ENCODE measurements around the gene RRAS2. TPM values are rescaled to one million over a fixed set of nuclear protein-coding genes. Genes with fewer than 3 reads are reported as not detected.

Gene RRAS2
- total and polyA plus RNA-seq, 8 donors: 9.0 to 21.8 (median 14.8) TPM

GRCh38 chr11:14270690-14271542 lies 88.1 kb downstream of the RRAS2 start:
- ATAC-seq (peak in 1 of 4 donors; percentile 34), FAIRE-seq (no peak)
- WGBS, 2 donors: 63 to 65% methylated on average over 6 of the region's 6 CpGs

DNA sequence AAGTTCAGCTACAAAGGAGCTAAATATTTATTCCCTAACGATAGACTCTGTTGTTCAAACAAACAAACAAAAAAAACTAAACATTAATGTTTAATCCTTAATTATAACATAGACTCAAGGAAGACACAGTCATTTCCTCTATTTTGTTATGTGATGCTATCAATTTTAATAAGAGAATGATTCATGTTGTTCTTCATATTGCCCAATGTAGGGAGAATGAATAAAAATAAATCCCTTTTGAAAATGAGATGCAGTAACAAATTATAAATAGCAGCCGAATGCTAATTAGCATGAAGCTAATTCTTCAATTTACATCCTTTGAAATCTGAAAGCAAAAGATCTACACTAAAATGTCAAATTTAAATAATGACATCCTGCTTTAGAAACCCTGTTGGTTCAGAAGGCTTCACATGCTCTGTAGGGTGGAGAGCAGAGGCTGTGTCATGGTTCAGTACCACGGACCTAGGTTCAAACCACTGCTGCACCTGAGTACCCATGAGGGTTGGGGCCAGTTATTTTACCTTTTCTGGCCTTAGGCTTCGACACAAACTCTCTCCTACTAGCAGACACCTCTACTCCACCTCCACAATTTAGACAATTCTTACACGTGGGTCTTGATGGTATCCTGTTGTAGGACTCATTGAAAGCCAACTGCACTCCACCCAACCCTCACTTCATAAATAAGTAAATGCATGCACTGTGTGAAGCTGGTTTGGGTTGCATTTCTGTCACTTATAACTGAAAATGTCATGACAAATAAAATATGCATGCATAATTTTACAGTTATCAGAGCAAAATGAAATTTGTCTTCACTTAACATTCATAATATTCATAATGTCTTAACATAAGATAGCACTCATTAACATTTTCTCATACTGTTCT lies 89.0 kb downstream of the RRAS2 start:
- Histone ChIP-seq H3K4me3 (no peak overlapping the region), H3K36me3 (no peaks in the 10 kb centered on the region), H3K9me3 (no peaks in the 10 kb centered on the region), H3K27ac (no peak overlapping the region), H3K4me1 (no peaks in the 10 kb centered on the region), H3K27me3 (no peaks in the 10 kb centered on the region)
- DNase-seq (no peak), FAIRE-seq (no peak), ATAC-seq (no peak)
- TF ChIP-seq, protein P1, sequence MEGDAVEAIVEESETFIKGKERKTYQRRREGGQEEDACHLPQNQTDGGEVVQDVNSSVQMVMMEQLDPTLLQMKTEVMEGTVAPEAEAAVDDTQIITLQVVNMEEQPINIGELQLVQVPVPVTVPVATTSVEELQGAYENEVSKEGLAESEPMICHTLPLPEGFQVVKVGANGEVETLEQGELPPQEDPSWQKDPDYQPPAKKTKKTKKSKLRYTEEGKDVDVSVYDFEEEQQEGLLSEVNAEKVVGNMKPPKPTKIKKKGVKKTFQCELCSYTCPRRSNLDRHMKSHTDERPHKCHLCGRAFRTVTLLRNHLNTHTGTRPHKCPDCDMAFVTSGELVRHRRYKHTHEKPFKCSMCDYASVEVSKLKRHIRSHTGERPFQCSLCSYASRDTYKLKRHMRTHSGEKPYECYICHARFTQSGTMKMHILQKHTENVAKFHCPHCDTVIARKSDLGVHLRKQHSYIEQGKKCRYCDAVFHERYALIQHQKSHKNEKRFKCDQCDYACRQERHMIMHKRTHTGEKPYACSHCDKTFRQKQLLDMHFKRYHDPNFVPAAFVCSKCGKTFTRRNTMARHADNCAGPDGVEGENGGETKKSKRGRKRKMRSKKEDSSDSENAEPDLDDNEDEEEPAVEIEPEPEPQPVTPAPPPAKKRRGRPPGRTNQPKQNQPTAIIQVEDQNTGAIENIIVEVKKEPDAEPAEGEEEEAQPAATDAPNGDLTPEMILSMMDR (IDR thresholded peaks at IDR 0.05): no peak
- WGBS, 2 donors: 83 to 87% methylated on average over 5 of the region's 5 CpGs
- intact Hi-C loops (cut with DNase I): no loop called here

More at GRCh38 chr11:14270690-14271542, 88.1 kb downstream of the RRAS2 start:
- Histone ChIP-seq H3K4me3 (no peak overlapping the region), H3K9me3 (no peaks in the 10 kb centered on the region), H3K27me3 (no peaks in the 10 kb centered on the region), H3K36me3 (no peaks in the 10 kb centered on the region), H3K27ac (no peak overlapping the region), H3K4me1 (no peaks in the 10 kb centered on the region)
- intact Hi-C loops (cut with DNase I): no loop called here
- DNase-seq: no peak
- TF ChIP-seq, protein P1 (IDR thresholded peaks at IDR 0.05): no peak

DNA sequence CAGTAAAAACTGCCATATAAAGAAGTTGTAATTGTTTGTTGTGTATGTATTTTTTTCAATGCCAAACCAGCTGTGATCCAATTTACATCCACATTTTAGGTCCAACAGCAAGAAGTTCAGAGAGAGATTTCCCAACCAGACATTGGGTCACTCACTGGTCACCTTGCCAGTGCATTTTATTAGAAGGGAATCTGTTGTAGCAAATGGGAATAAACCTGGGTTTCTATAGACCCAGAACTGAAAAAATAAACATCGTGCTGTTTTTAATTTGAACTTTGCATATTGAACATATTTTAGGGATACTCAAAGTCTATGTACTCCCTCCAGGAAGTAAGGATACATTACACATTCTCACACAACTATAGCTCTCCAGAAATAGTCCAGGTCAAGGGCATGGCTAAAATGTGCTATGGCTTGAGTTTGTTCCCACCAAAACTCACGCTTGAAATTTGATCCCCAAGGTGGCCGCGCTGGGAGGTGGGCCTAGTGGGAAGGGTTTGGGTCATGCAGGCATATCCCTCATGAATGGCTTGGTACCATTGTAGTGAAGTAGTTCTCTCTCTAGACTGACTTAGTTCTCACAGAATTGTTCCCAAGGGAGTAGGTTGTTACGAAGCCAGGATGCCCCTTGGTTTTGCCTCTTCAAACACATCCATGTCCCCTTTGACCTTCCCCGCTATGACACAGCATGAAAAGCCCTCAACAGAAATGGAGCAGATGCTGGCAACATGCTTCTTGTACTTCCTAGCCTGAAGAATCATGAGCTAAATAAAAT lies 90.9 kb downstream of the RRAS2 start:
- intact Hi-C loops (cut with DNase I): no loop called here
- Histone ChIP-seq H3K27ac (no peak overlapping the region), H3K4me1 (no peaks in the 10 kb centered on the region), H3K9me3 (no peaks in the 10 kb centered on the region), H3K27me3 (no peaks in the 10 kb centered on the region), H3K36me3 (no peaks in the 10 kb centered on the region), H3K4me3 (no peak overlapping the region)
- DNase-seq (no peak), FAIRE-seq (no peak), ATAC-seq (no peak)
- WGBS, 2 donors: 95 to 97% methylated on average over 6 of the region's 6 CpGs
- TF ChIP-seq, protein P1 (IDR thresholded peaks at IDR 0.05): no peak

DNA sequence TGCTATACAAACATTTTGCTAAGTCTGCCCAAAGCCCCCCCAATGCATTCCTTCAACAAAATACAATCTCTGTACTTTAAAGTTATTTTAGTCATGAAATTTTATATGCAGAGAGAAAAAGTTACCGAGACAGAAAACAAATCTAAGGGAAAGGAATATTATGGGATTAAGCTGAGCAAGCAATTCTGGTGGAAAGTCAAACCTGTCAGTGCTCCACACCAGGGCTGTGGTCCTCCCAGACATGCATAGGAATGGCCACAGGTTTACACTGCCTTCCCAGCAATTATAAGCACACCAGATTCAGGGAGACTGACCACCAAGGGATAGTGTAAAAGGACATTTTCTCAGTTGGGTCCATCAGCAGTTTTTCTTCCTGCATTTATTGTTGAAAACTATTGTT lies 92.4 kb downstream of the RRAS2 start:
- no peaks in the 10 kb centered on the region for H3K9me3 ChIP-seq
- H3K4me1 ChIP-seq: no peaks in the 10 kb centered on the region
- no peak overlapping the region for H3K4me3 ChIP-seq
- no peaks in the 10 kb centered on the region for H3K27me3 ChIP-seq
- no peaks in the 10 kb centered on the region for H3K36me3 ChIP-seq
- TF ChIP-seq, protein P1 (IDR thresholded peaks at IDR 0.05): no peak
- WGBS, 2 donors: 94 to 97% methylated on average over 1 of the region's 1 CpG
- DNase-seq (no peak), ATAC-seq (no peak), FAIRE-seq (no peak)
- intact Hi-C loops (cut with DNase I): no loop called here
- H3K27ac ChIP-seq: no peak overlapping the region

Measured in pancreas (tissue), 10 donors.